ENCODE results near the gene PTGFRN. TPM values are rescaled to one million over a fixed set of nuclear protein-coding genes. Genes with fewer than 3 reads are reported as not detected.

PTGFRN gene
- total RNA-seq, 2 experiments from 2014 or later: not detected

DNA sequence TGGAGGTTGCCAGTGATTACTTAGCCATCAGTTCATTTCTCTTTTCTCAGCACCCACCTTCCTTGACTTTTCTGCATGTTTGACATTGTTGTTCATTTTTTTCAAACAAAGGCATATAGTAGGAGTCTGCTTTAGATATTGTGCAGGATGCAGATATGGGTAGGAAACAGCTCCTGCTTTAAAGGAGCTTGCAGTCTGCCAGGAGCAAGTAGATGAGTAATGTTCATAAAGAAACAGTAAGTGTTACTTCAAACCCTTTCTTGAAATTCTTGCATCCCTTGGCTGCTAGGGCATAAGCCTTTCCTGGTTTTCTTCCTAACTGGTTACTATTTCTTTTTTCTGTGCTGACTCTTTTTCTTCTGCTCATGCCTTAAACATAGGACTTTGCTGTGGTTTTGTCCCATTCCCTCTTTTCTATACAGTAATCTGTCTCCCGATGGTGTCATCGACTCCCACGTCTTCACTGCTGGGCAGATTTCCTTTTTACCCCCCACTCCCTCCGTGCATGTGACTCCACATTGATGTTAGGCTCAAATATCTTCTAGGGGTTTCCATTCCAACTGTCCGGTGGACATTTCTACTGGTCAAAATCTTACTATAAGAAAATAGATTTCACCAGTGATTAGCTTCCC lies 20.4 kb downstream of the PTGFRN start:
- H4K20me1 ChIP-seq (ENCODE audit: insufficient read depth, low read length): no peaks in the 10 kb centered on the region
- POLR2A ChIA-PET: no interaction called here
- H3K4me2 ChIP-seq (ENCODE audit: low read length): no peak overlapping the region
- no peaks in the 10 kb centered on the region for H3K4me1 ChIP-seq (ENCODE audit: insufficient read depth, low read length, poor library complexity, severe bottlenecking)
- H3K79me2 ChIP-seq (ENCODE audit: insufficient read depth, low read depth, low read length): no peaks in the 10 kb centered on the region
- intact Hi-C loops (cut with micrococcal nuclease; ENCODE audit: unreplicated experiment): no loop called here
- no peak overlapping the region for H3K4me3 ChIP-seq (ENCODE audit: low read depth, low read length, poor library complexity, severe bottlenecking)
- CTCF ChIA-PET (ENCODE audit: unreplicated experiment): no interaction called here
- BruUV-seq (replicated peaks): no TSS peak
- H3K9me3 ChIP-seq (ENCODE audit: low read length): no peaks in the 10 kb centered on the region
- H3K9me2 ChIP-seq (ENCODE audit: insufficient read depth, low read length): no peaks in the 10 kb centered on the region
- H2AFZ ChIP-seq (ENCODE audit: low read length): no peak overlapping the region
- H3K36me3 ChIP-seq (ENCODE audit: insufficient read depth, low read length): no peaks in the 10 kb centered on the region
- no peak for DNase-seq (ENCODE audit: low spot score)
- no peak for TF ChIP-seq EZH2phosphoT487 (IDR thresholded peaks at IDR 0.05; ENCODE audit: borderline replicate concordance, low read depth, low read length)
- TF ChIP-seq, protein P1, sequence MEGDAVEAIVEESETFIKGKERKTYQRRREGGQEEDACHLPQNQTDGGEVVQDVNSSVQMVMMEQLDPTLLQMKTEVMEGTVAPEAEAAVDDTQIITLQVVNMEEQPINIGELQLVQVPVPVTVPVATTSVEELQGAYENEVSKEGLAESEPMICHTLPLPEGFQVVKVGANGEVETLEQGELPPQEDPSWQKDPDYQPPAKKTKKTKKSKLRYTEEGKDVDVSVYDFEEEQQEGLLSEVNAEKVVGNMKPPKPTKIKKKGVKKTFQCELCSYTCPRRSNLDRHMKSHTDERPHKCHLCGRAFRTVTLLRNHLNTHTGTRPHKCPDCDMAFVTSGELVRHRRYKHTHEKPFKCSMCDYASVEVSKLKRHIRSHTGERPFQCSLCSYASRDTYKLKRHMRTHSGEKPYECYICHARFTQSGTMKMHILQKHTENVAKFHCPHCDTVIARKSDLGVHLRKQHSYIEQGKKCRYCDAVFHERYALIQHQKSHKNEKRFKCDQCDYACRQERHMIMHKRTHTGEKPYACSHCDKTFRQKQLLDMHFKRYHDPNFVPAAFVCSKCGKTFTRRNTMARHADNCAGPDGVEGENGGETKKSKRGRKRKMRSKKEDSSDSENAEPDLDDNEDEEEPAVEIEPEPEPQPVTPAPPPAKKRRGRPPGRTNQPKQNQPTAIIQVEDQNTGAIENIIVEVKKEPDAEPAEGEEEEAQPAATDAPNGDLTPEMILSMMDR (conservative IDR thresholded peaks at IDR 0.05; ENCODE audit: low read length): no peak
- H3K27ac ChIP-seq (ENCODE audit: low read depth, low read length, poor library complexity, severe bottlenecking): no peak overlapping the region

DNA sequence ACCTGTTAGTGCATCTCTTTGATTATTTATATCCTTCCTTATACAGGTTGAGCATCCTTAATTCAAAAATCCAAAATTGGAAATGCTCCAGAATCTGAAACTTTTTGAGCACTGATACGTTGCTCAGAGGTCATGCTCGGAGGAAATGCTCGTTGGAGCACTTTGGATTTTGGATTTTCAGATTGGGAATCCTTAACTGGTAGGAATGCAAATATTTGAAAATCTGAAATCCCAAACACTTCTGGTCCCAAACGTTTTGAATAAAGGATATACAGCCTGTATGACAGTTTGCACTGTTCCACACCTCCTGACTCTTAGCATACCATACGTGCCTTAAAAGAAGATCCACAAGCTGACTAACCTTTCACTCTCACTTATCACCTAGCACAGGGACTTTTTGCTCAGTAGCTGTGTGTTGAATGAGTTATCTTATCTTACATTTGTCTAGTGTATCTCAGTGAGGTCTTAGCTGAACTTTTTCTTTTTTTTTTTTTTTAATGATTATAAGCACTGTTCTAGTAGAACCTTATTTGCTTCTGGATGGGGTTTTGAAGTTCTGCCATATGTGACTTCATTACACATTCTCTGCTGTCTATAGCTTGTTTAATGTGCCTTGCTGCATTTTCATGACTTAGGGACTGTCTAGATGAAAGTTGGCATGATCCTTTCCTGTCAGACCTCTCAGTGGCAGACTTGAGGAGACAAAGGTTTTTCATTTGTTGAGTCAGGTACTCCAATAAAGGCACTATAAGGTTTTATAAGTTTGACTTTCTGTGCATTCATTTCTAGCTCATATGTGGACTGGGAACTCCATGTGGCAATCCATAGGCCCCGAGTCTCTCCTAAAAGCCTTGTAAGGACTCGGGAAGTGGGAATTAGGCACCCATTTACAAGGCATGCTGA lies 21.6 kb downstream of the PTGFRN start:
- TF ChIP-seq, protein P1 (conservative IDR thresholded peaks at IDR 0.05; ENCODE audit: low read length): no peak
- no peak for TF ChIP-seq EZH2phosphoT487 (IDR thresholded peaks at IDR 0.05; ENCODE audit: borderline replicate concordance, low read depth, low read length)
- ChIA-PET POLR2A (no interaction called here), CTCF (ENCODE audit: unreplicated experiment) (no interaction called here)
- Histone ChIP-seq H3K9me3 (ENCODE audit: low read length) (no peaks in the 10 kb centered on the region), H3K79me2 (ENCODE audit: insufficient read depth, low read depth, low read length) (no peaks in the 10 kb centered on the region), H3K36me3 (ENCODE audit: insufficient read depth, low read length) (no peaks in the 10 kb centered on the region), H2AFZ (ENCODE audit: low read length) (no peak overlapping the region), H3K4me1 (ENCODE audit: insufficient read depth, low read length, poor library complexity, severe bottlenecking) (no peaks in the 10 kb centered on the region), H3K9me2 (ENCODE audit: insufficient read depth, low read length) (no peaks in the 10 kb centered on the region), H3K4me2 (ENCODE audit: low read length) (no peak overlapping the region), H4K20me1 (ENCODE audit: insufficient read depth, low read length) (no peaks in the 10 kb centered on the region), H3K27ac (ENCODE audit: low read depth, low read length, poor library complexity, severe bottlenecking) (no peak overlapping the region), H3K4me3 (ENCODE audit: low read depth, low read length, poor library complexity, severe bottlenecking) (no peak overlapping the region)
- BruUV-seq (replicated peaks): no TSS peak
- DNase-seq (ENCODE audit: low spot score): no peak
- intact Hi-C loops (cut with micrococcal nuclease; ENCODE audit: unreplicated experiment): no loop called here
